Fibroblast of lung (primary cell): ENCODE results near the gene STEAP1B.
"Not testable (repeated sequence)": the region's sequence is repeated elsewhere in the genome, so short reads cannot be mapped to it uniquely, and the experiment has no call there.

Experiments used
- CTCF ChIP-seq, 2 donors: IDR thresholded peaks in 1 of 2; conservative IDR thresholded peaks in 1 of 2; 1 replicate in 1 of 2; 2 replicates in 1 of 2; pipeline ENCODE4 v1.5.1; 2011 to 2012; ENCODE audit warnings: low read length in 2 of 2, control low read depth in 1 of 2, inconsistent platforms in 1 of 2, low read depth in 1 of 2, mild to moderate bottlenecking in 1 of 2
- EZH2 ChIP-seq: IDR thresholded peaks from 2 replicates; pipeline ENCODE4 v1.5.1; 2012; ENCODE audit warnings: low read length, control low read depth, mild to moderate bottlenecking; ENCODE audit errors: missing control alignments

GRCh38 chr7:22502104-22502503 is 2.1 kb upstream of the STEAP1B start:
- TF ChIP-seq CTCF (conservative IDR thresholded peaks at IDR 0.05 in 1 of 2, IDR thresholded peaks at IDR 0.05 in 1 of 2; ENCODE audit: low read depth in 1 of 2, low read length in 2 of 2); EZH2: not testable (repeated sequence)
